HG02642 (cell line): ENCODE data around the gene VAT1L.

ENCODE experiments used
- ATAC-seq: cut with Tn5 transposase; IDR thresholded peaks from one replicate; pipeline ENCODE4 v1.9.1; 2021; ENCODE audit warnings: mild to moderate bottlenecking; ENCODE audit not compliant: unreplicated experiment, poor library complexity

The VAT1L gene

DNA sequence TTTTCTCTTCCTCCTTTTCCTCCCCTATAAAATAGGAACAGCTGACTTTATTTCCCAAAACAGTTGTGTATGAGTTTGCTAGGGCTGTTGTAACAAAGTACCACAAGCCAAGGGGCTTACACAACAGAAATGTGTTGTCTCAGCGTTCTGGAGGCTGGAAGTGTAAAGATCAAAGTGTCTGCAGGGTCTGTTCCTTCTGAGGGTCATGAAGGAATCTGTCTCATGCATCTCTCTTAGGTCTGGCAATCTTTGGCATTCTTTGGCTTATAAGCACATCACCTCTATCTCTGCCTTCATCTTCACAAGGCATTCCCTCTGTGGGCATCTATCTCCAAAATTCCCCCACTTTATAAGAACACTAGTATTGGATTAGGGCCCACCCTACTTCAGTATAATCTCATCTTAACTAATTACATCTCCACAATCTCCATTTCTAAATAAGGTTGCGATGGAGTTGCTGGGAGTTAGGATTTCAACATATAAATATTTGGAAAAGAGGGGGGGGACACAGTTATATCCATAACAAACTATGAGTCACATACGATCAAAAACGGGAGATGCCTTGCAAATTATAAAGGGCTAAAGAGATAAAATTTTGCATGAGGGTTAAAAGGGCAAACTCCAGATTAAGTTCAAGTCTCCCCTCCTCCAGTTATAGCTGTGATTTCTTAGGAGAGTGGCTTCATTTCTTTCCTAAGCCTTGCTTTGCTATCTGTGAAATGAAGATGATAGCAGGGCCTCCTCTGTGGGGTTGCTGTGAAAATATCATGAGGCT is 109.7 kb downstream of the VAT1L start:
- ATAC-seq, result no peak

DNA sequence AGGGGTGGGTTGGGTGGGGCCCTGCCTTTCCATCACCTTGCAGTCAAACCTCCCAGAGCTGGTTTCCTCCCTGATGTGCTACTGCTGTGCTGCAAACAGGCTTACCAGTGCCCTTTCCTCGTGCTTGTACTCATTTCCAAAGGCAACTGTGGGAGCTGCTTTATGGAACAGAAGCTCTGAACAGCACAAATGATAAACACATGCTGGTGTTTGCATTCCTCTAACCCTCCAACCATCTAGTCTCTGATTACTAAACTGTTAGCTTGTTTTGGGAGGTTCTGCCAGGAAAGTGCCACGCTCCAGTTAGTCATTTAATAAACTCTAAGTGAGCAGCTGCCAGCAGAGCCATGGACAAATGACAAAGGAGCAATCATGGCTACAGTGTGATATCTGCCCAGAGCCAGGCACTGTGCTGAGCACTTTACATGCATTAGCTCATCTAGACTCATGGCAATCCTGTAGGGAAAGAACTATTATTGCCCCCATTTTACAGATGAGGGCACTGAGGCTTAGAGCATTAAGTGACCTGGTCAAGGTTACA is 110.4 kb downstream of the VAT1L start:
- ATAC-seq, result no peak

GRCh38 chr16:77899416-77899815 is 111.1 kb downstream of the VAT1L start:
- ATAC-seq, result no peak

DNA sequence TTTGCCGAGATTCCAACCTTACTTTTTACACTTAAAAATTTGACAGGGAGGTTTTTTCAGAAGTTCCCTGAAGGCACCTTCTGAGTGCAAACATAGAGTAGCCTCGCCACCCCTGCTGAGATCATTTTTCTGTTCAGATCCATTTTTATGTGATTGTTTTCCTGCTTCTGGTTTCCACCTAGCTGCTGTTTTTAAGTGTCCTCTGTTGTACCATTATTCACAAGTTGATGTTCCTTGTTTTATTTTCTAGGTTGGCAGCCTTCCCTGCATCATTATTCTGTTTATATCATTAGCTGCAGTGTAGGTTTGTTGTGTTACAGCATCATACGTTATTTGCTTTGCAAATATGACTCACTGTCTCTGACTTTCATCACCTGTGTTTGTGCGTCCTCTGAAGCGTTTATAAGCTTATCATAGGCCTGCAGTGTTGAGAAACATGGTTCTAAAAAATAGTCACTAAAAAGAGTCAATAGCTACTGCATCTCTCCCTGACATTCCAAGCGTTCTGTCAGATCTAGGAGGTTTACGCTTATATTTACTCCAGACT is 117.1 kb downstream of the VAT1L start:
- no peak for ATAC-seq

GRCh38 chr16:77910021-77910420 is 121.7 kb downstream of the VAT1L start:
- no peak for ATAC-seq

DNA sequence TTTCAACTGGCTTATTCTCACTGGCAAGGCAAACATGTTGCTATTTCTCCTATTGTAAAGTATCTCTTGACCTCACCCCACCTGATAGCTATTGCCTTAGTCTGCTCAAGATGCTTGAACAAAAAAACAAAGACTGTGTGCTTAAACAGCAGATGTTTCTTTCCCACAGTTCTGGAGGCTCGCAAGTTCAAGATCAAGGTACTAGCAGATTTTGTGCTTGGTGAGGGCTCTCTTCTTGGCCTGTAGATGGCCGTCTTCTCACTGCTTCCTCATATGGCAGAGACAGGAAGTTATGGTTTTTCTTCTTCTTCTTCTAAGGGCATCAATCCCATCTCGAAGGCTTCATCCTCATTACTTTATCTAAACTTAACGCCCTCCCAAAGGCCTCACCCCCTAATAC is 124.3 kb downstream of the VAT1L start:
- no peak for ATAC-seq

DNA sequence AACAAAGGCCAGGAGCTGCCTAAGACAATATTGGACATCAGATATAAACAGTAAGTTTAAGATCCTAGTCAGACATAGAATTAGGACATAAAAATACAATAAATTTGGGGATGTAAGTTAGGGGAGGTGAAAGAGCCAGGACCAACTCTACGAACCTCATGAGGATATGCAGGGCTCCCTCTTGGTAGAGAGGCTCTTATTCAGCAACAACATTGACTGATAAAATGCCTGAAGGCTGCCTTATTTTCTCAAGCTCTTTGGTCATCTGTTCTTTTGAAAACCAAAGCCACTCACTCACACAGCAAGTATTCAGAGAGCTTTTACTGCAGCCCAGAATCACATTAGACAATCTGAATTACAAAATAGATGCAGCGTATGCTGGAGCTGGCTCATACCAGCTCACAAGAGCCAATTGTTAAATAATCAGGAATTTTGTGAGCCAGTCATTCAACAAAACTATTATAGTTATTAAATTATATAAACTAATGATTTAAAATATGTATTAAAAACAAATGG is 125.4 kb downstream of the VAT1L start:
- ATAC-seq, result no peak

DNA sequence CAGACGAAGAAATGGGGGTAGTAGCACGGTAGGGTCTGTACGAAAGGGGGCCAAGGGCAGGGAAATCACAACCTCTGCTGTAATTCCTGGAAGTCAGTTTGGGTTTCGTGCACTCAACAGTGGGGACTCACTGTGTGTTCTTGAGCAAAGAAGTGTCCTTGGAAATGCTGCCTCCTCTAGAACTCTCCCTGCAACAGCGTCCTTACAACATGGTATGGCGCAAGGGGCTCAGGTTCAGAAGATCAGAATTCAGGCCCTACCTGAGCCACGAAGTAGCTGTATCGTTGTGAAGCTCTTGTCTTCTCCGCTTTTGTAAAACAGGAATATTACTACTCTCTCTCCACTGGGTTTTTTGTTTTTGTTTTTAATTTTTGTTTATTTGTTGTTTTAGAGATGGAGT is 127.7 kb downstream of the VAT1L start:
- no peak for ATAC-seq

DNA sequence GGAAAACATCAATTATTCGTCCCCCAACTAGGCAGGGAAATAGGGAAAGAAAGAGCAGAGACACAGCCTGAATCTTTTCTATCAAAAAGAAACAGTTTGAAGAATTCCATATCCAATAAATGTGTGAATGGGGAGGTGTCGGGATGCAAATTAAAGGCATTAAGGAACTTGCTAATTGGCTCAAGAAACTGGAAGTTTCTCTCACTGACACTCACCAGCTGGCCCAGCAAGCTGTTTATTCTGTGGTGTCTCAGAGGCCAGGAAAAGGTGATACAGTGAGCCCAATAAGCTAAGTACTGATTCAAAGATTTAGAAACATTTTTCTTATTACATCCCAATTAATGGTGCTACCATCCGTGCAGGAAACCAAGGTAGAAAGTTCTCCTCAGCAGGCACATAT is 129.6 kb downstream of the VAT1L start:
- ATAC-seq, result no peak

- ATAC-seq, result no peak
These were observed 130.7 kb downstream of the VAT1L start for GRCh38 chr16:77918809-77919707.

DNA sequence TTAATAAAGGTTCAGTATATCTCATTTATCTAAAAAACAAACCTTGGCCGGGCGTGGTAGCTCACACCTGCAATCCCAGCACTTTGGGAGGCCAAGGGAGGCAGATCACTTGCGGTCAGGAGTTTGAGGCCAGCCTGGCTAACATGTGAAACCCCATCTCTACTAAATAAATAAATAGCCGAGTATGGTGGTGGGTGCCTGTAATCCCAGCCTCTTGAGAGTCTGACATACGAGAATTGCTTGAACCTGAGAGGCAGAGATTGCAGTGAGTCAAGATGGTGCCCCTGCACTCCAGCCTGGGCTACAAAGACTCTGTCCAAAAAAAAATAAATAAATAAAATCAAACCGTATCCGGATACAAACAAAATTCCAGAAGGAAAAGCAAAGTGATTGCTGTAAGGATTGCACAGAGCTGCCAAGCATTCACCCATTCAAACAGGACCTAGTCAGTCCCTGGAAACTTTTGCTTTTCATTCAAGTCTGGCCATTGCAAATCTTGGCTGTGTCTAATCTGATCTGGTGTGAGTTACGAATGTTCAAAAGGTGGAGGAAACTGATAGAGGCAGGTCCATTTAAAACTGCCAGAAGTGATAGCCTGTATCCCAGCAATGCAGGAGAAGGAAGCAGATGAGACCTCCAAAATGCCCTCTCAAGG is 131.5 kb downstream of the VAT1L start:
- no peak for ATAC-seq

GRCh38 chr16:77920984-77921383 is 132.6 kb downstream of the VAT1L start:
- no peak for ATAC-seq

- ATAC-seq, result no peak
These were observed 133.9 kb downstream of the VAT1L start for GRCh38 chr16:77922228-77922754.

- ATAC-seq, result no peak
These were observed 137.2 kb downstream of the VAT1L start for GRCh38 chr16:77925531-77925930.

- ATAC-seq, result no peak
These were observed 139.7 kb downstream of the VAT1L start for GRCh38 chr16:77928096-77928495.

GRCh38 chr16:77929004-77929403 is 140.6 kb downstream of the VAT1L start:
- no peak for ATAC-seq

- ATAC-seq, result no peak
These were observed 142.7 kb downstream of the VAT1L start for GRCh38 chr16:77931058-77931457.

- ATAC-seq, result no peak
These were observed 149.2 kb downstream of the VAT1L start for GRCh38 chr16:77937473-77938149.

DNA sequence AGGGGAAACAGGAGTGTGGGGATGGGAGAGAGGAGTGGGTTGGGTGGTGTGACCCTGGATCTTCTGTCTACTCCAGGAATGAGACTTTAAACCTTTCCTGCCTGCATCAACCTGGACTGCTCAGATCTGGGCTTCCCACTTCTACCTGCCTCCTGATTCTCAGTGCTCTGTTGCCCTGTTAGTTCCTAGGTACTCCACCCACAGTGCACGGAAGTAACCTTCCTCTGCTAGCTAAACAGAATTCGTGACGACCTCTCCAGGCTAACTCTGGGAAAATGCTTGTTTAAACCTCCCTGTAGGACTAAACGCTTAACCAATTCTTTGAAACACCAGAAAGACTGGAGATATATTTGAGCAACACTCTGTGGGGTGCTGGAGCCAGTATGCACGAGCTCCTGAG is 150.5 kb downstream of the VAT1L start:
- ATAC-seq, result no peak
